Aorta (tissue), 5 donors: ENCODE results near the gene ULK4. TPM values are rescaled to one million over a fixed set of nuclear protein-coding genes. Genes with fewer than 3 reads are reported as not detected.

Experiments used
- ATAC-seq: fragments of 200-7000 bp; cut with Tn5 transposase; one replicate; pipeline ENCODE4 v1.9.1; 2022; ENCODE audit warnings: moderate library complexity; ENCODE audit not compliant: low FRiP score
- DNase-seq, 2 donors: peaks; one replicate each; pipeline ENCODE4 v3.0.0-alpha.2; 2020
- H3K27ac ChIP-seq, 2 donors: one replicate each; pipeline ENCODE4 v1.5.1; 2013; ENCODE audit warnings: low read length in 2 of 2, mild to moderate bottlenecking in 2 of 2, moderate library complexity in 2 of 2, control low read depth in 1 of 2, inconsistent platforms in 1 of 2, low read depth in 1 of 2
- H3K27me3 ChIP-seq, 2 donors: one replicate each; pipeline ENCODE4 v1.6.1; 2013; ENCODE audit warnings: control low read depth in 1 of 2, low read length in 1 of 2, mild to moderate bottlenecking in 1 of 2, moderate library complexity in 1 of 2; ENCODE audit not compliant: insufficient read depth in 2 of 2, control insufficient read depth in 1 of 2
- H3K36me3 ChIP-seq, 2 donors: one replicate each; pipeline ENCODE4 v1.6.1; 2013; ENCODE audit warnings: control low read depth in 1 of 2, low read length in 1 of 2, mild to moderate bottlenecking in 1 of 2; ENCODE audit not compliant: insufficient read depth in 2 of 2, control insufficient read depth in 1 of 2
- H3K4me1 ChIP-seq, 2 donors: one replicate each; pipeline ENCODE4 v1.6.1; 2013; ENCODE audit warnings: low read length in 2 of 2, control low read depth in 1 of 2, mild to moderate bottlenecking in 1 of 2, moderate library complexity in 1 of 2; ENCODE audit not compliant: insufficient read depth in 2 of 2, control insufficient read depth in 1 of 2
- H3K4me3 ChIP-seq, 2 donors: one replicate each; pipeline ENCODE4 v1.5.1; 2013; ENCODE audit warnings: low read length in 2 of 2, control low read depth in 1 of 2, mild to moderate bottlenecking in 1 of 2
- H3K9me3 ChIP-seq: one replicate; pipeline ENCODE4 v1.6.1; 2013; ENCODE audit warnings: mild to moderate bottlenecking, low read length; ENCODE audit not compliant: control insufficient read depth
- WGBS, 2 donors: extraction: QIAGEN DNeasy Blood & Tissue Kit; methylation state at CpG; one replicate each; pipeline ENCODE4 v1.1.7; 2013; 5-methylcytosine and 5-hydroxymethylcytosine counted together
- intact Hi-C, 2 donors: fragments of 100-400 bp; cut with DNase I; formaldehyde crosslinking; loops; one replicate each; pipeline versions ENCODE4 v1.14.2 to v1.15.0; 2022
- polyA plus RNA-seq, 2 donors: library from polyadenylated mRNA; stranded (reverse); fragments of 200-250 nt; gene quantifications; one replicate each; pipeline ENCODE4 v1.2.3, GENCODE V29; 2013
- total RNA-seq, 2 donors: library from RNA; stranded (reverse); fragmentation: NEBNext Ultra II Directional; extraction: Animal tissue kit (Norgen Biotek cat#: 25700); gene quantifications; one replicate each; pipeline ENCODE4 v1.2.1, GENCODE V29; 2021
- donor health status: healthy with polysubstance abuse.
- donor health status: Bipolar disorder and iron deficiency.
- donor health status: DM: no; HTN: no; CAD: no.
- donor health status: DM: no; HTN: no; CAD: no.
- donor health status: DM: yes; HTN: yes; CAD: no.

ULK4 gene
- total and polyA plus RNA-seq, 4 donors, result 1.1 to 15.2 (median 7.5) TPM

- peaks cover 6 to 16% of the 10 kb centered on the region in 2 donors for H3K36me3 ChIP-seq
Measured at GRCh38 chr3:41237907-41238306, 724.0 kb downstream of the ULK4 start.

GRCh38 chr3:41236228-41236627 is 725.7 kb downstream of the ULK4 start:
- ATAC-seq, result no peak
- 87 to 93% methylated on average over 2 of the region's 2 CpGs for WGBS, 2 donors
- intact Hi-C loops, result no loop called here
- H3K4me3 ChIP-seq, result no peak overlapping the region
- H3K9me3 ChIP-seq, result no peaks in the 10 kb centered on the region
- no peaks in the 10 kb centered on the region for H3K27me3 ChIP-seq
- peaks cover 6 to 16% of the 10 kb centered on the region in 2 donors for H3K36me3 ChIP-seq
- H3K4me1 ChIP-seq, result peaks cover 0 to 3% of the 10 kb centered on the region in 2 donors
- no peak for DNase-seq
- no peak overlapping the region for H3K27ac ChIP-seq

More at GRCh38 chr3:41237907-41238306, 724.0 kb downstream of the ULK4 start:
- Histone ChIP-seq H3K27me3 (no peaks in the 10 kb centered on the region), H3K4me1 (peaks cover 0 to 3% of the 10 kb centered on the region in 2 donors), H3K4me3 (peak overlapping the region in 1 of 2 donors; percentile 8), H3K27ac (no peak overlapping the region), H3K9me3 (no peaks in the 10 kb centered on the region)
- DNase-seq (no peak), ATAC-seq (peak; percentile 48)
- WGBS, 2 donors, result 6 to 18% methylated on average over 3 of the region's 3 CpGs
- intact Hi-C loops, result no loop called here

- H3K27ac ChIP-seq, result peak overlapping the region in 1 of 2 donors; percentile 22
- H3K36me3 ChIP-seq, result peaks cover 6 to 16% of the 10 kb centered on the region in 2 donors
Measured at GRCh38 chr3:41234823-41235721, 726.8 kb downstream of the ULK4 start.

DNA sequence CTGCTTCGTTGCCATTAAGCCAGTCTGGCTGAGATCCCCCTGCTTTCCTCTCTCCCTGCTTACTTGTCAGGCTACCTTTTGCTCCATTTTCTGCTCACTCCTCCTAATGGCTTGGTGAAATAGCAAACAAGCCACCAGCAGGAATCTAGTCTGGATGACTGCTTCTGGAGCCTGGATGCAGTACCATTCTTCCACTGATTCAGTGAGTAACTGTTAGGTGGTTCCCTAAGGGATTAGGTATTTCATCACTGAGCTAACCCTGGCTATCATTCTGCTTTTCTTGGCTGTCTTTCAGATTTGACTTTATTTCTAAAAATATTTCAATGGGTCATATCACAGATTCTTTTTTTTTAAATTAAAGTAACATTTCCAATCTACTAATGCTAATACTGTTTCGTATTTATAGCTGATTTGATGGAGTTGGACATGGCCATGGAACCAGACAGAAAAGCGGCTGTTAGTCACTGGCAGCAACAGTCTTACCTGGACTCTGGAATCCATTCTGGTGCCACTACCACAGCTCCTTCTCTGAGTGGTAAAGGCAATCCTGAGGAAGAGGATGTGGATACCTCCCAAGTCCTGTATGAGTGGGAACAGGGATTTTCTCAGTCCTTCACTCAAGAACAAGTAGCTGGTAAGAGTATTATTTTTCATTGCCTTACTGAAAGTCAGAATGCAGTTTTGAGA is 737.6 kb downstream of the ULK4 start:
- intact Hi-C loops, result loop anchor here in 1 of 2 donors (10.0 kb wide), 1 partner anchor 439 kb away; no protein-coding TSS in a partner anchor
- DNase-seq (no peak), ATAC-seq (peak; percentile 94)
- WGBS, 2 donors, result 19 to 22% methylated on average over 3 of the region's 3 CpGs
- H3K36me3 ChIP-seq, result peaks cover 0 to 7% of the 10 kb centered on the region in 2 donors
- H3K4me3 ChIP-seq, result no peak overlapping the region
- H3K27ac ChIP-seq, result peak overlapping the region in 1 of 2 donors; percentile 78
- H3K4me1 ChIP-seq, result peaks cover 11% of the 10 kb centered on the region in 2 donors
- H3K9me3 ChIP-seq, result no peaks in the 10 kb centered on the region
- no peaks in the 10 kb centered on the region for H3K27me3 ChIP-seq

More at GRCh38 chr3:41234823-41235721, 726.8 kb downstream of the ULK4 start:
- no peaks in the 10 kb centered on the region for H3K27me3 ChIP-seq
- no peaks in the 10 kb centered on the region for H3K9me3 ChIP-seq
- DNase-seq (no peak), ATAC-seq (no peak)
- no peak overlapping the region for H3K4me3 ChIP-seq
- WGBS, 2 donors, result 29 to 35% methylated on average over 6 of the region's 6 CpGs
- intact Hi-C loops, result no loop called here
- H3K4me1 ChIP-seq, result peaks cover 0 to 3% of the 10 kb centered on the region in 2 donors

- Histone ChIP-seq H3K36me3 (peaks cover 0 to 7% of the 10 kb centered on the region in 2 donors), H3K27me3 (no peaks in the 10 kb centered on the region), H3K9me3 (no peaks in the 10 kb centered on the region), H3K27ac (no peak overlapping the region), H3K4me1 (peaks cover 11% of the 10 kb centered on the region in 2 donors), H3K4me3 (no peak overlapping the region)
- ATAC-seq (no peak), DNase-seq (no peak)
- intact Hi-C loops, result loop anchor here in 1 of 2 donors (10.0 kb wide), 1 partner anchor 439 kb away; no protein-coding TSS in a partner anchor
- 82 to 84% methylated on average over 2 of the region's 2 CpGs for WGBS, 2 donors
Measured at GRCh38 chr3:41223691-41224090, 738.2 kb downstream of the ULK4 start.

GRCh38 chr3:41223078-41223477 is 738.8 kb downstream of the ULK4 start:
- Histone ChIP-seq H3K27ac (no peak overlapping the region), H3K27me3 (no peaks in the 10 kb centered on the region), H3K36me3 (peaks cover 0 to 7% of the 10 kb centered on the region in 2 donors), H3K4me3 (no peak overlapping the region), H3K9me3 (no peaks in the 10 kb centered on the region), H3K4me1 (peaks cover 11% of the 10 kb centered on the region in 2 donors)
- intact Hi-C loops, result loop anchor here in 1 of 2 donors (10.0 kb wide), 1 partner anchor 438 kb away; no protein-coding TSS in a partner anchor
- ATAC-seq, result no peak
- no peak for DNase-seq
- WGBS, 2 donors, result 94 to 96% methylated on average over 2 of the region's 2 CpGs

DNA sequence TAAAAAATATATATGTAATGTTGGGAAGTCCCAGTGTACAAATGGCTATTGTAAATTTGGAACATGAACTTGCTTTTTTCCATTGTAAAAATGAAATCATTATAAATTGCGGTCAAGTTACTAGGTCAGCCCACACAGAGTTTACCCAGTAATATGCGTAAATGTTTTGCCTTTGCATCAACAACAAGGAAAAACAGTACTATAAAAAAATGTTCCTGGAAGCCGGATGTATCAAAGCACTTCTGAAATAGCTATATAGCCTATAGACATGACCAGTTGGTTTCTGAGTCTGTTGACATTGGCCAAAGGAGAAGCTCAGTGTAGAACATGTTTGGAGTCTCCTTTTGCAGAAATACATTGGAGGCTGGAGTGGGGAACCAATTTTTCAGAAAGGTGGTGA is 739.4 kb downstream of the ULK4 start:
- ATAC-seq, result no peak
- Histone ChIP-seq H3K27me3 (no peaks in the 10 kb centered on the region), H3K4me3 (no peak overlapping the region), H3K36me3 (peaks cover 0 to 7% of the 10 kb centered on the region in 2 donors), H3K27ac (no peak overlapping the region), H3K9me3 (no peaks in the 10 kb centered on the region), H3K4me1 (peaks cover 11% of the 10 kb centered on the region in 2 donors)
- WGBS, 2 donors, result 80 to 82% methylated on average over 3 of the region's 3 CpGs
- intact Hi-C loops, result loop anchor here in 1 of 2 donors (10.0 kb wide), 1 partner anchor 438 kb away; no protein-coding TSS in a partner anchor
- no peak for DNase-seq

- intact Hi-C loops, result loop anchor here in 1 of 2 donors (10.0 kb wide), 1 partner anchor 437 kb away; no protein-coding TSS in a partner anchor
- ATAC-seq, result no peak
- 70 to 74% methylated on average over 2 of the region's 2 CpGs for WGBS, 2 donors
Measured at GRCh38 chr3:41222012-41222411, 739.9 kb downstream of the ULK4 start.

More at GRCh38 chr3:41222012-41222411, 739.9 kb downstream of the ULK4 start:
- peaks cover 11 to 12% of the 10 kb centered on the region in 2 donors for H3K4me1 ChIP-seq
- no peaks in the 10 kb centered on the region for H3K27me3 ChIP-seq
- H3K9me3 ChIP-seq, result no peaks in the 10 kb centered on the region
- DNase-seq, result no peak
- no peak overlapping the region for H3K27ac ChIP-seq
- H3K36me3 ChIP-seq, result peaks cover 0 to 7% of the 10 kb centered on the region in 2 donors
- no peak overlapping the region for H3K4me3 ChIP-seq
